ENCODE results near the gene GOLGA6A.
"Not testable (repeated sequence)": the region's sequence is repeated elsewhere in the genome, so short reads cannot be mapped to it uniquely, and the experiment has no call there.

Gene GOLGA6A

GRCh38 chr15:74108111-74108510 lies 25.8 kb upstream of the GOLGA6A start:
- H3K36me3 ChIP-seq (ENCODE audit: control insufficient read depth, insufficient read depth, low read length), result no peaks in the 10 kb centered on the region
- no peak overlapping the region for H3K27ac ChIP-seq (ENCODE audit: insufficient read depth, low read length, poor library complexity, severe bottlenecking)
- no peaks in the 10 kb centered on the region for H3K9me3 ChIP-seq (ENCODE audit: control insufficient read depth, low read length)
- no peaks in the 10 kb centered on the region for H3K27me3 ChIP-seq (replicated peaks; ENCODE audit: control insufficient read depth, insufficient read depth, low read length, poor library complexity, severe bottlenecking)
- no peak overlapping the region for H3K4me3 ChIP-seq (ENCODE audit: insufficient read depth, low read depth, low read length, poor library complexity, severe bottlenecking)
- DNase-seq, result no peak
- no peaks in the 10 kb centered on the region for H3K4me1 ChIP-seq (ENCODE audit: control insufficient read depth, insufficient read depth, low read length, poor library complexity, severe bottlenecking)

DNA sequence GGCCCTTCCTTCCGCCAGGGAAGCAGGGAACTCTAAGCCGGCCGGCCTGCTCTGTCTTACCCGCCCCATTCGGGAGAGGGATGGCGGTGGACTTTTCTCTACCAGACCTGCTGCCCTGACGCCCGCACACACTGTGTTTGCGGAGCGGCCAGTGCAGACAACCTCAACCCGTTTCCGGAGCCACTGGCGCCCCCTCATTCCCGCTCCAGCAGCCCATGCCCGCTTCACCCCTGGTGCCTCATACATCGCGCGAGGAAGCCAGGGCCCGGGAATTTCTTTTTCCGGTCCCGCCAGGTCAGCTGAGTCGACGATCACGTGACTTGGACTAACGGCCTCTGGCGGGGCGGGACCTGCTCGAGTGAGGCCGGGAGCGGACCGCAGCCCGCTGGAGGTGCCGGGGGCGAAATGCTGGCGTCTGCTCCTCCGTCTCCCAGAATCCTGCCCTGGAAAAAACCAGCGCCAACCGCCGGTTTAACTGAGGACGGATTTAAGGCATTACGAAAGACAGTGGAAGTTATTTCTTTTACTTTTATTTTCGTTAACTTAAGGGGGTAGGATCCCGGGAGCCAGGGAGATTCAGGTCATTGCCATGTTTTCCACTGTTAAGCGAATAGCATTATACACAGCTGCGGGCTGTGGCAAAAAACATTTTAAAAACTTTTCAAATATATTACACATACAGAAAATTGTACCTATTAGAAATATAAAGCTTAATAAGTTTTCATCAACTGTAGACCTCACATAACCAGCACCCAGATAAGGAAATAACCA lies 17.8 kb upstream of the GOLGA6A start:
- not testable (repeated sequence) for H3K36me3 ChIP-seq (ENCODE audit: control insufficient read depth, insufficient read depth, low read length)

DNA sequence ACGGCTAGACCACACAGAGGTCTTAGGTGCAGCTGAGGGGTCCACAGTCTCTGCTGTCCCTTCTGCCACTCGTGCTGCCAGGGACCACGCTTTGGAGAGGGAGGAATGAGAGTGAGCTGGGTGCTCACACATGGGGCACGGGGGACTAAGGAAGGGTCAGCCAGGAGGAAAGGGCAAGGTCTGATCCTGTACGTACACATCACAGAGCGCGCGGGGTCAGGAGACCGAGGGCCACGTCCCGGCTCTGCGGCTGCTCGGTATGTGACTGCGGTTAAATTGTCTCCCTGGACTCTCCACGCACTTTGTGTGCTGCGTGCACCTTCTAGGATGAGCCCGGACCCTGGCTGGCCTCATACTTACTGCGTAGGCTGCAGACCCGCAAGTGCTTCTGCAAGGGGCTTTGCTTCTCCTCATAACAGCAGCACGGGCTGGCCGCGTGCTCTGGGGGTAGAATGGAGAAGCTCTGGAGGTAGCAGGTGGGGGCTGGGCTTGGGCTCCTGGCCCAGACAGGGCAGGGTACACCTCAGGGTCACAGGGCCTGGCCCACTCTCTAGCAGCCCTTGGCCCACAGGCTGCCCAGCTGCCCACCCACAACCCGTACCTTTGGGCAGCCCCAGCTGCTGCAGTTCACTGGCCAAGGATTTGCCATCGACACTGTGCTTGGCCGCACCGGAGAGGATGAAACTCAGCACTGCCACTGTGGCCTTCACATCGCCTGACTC lies 14.6 kb upstream of the GOLGA6A start:
- not testable (repeated sequence) for H3K4me3 ChIP-seq (ENCODE audit: insufficient read depth, low read depth, low read length, poor library complexity, severe bottlenecking); H3K4me1 ChIP-seq (ENCODE audit: control insufficient read depth, insufficient read depth, low read length, poor library complexity, severe bottlenecking); DNase-seq; H3K27me3 ChIP-seq (replicated peaks; ENCODE audit: control insufficient read depth, insufficient read depth, low read length, poor library complexity, severe bottlenecking); H3K9me3 ChIP-seq (ENCODE audit: control insufficient read depth, low read length); H3K36me3 ChIP-seq (ENCODE audit: control insufficient read depth, insufficient read depth, low read length); H3K27ac ChIP-seq (ENCODE audit: insufficient read depth, low read length, poor library complexity, severe bottlenecking)

More for the DNA sequence above, 17.8 kb upstream of the GOLGA6A start:
- not testable (repeated sequence) for H3K27me3 ChIP-seq (replicated peaks; ENCODE audit: control insufficient read depth, insufficient read depth, low read length, poor library complexity, severe bottlenecking); H3K9me3 ChIP-seq (ENCODE audit: control insufficient read depth, low read length); H3K4me1 ChIP-seq (ENCODE audit: control insufficient read depth, insufficient read depth, low read length, poor library complexity, severe bottlenecking); H3K27ac ChIP-seq (ENCODE audit: insufficient read depth, low read length, poor library complexity, severe bottlenecking)
- DNase-seq, result peak; percentile 40 to 54 (median 48)
- peak overlapping the region; percentile 46 for H3K4me3 ChIP-seq (ENCODE audit: insufficient read depth, low read depth, low read length, poor library complexity, severe bottlenecking)

- H3K27ac ChIP-seq (ENCODE audit: insufficient read depth, low read length, poor library complexity, severe bottlenecking); H3K4me3 ChIP-seq (ENCODE audit: insufficient read depth, low read depth, low read length, poor library complexity, severe bottlenecking); H3K9me3 ChIP-seq (ENCODE audit: control insufficient read depth, low read length); H3K4me1 ChIP-seq (ENCODE audit: control insufficient read depth, insufficient read depth, low read length, poor library complexity, severe bottlenecking); H3K36me3 ChIP-seq (ENCODE audit: control insufficient read depth, insufficient read depth, low read length); DNase-seq; H3K27me3 ChIP-seq (replicated peaks; ENCODE audit: control insufficient read depth, insufficient read depth, low read length, poor library complexity, severe bottlenecking): not testable (repeated sequence)
Measured at GRCh38 chr15:74095610-74096009, 13.3 kb upstream of the GOLGA6A start.

GRCh38 chr15:74094567-74094966 lies 12.2 kb upstream of the GOLGA6A start:
- not testable (repeated sequence) for DNase-seq

DNA sequence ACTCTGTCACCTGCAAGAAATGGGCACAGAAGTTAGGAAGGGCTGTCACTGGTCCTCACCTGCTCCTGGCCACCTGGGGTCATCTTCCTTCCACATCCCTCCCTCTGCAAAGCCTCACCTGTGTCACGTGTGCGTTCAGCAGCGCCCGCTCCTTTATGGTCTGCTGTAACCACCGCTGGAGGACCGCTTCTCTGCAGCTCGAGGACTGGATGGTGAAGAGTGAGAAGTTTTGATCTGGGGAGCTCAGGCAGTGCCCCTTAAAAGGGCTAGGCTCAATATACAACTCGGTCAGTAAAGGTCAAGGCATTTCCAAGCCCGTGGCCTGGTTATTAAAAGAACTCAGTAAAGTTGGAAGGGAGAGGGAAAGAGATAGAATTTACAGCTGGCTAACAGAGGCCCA lies 6.6 kb downstream of the GOLGA6A start:
- DNase-seq; H3K4me3 ChIP-seq (ENCODE audit: insufficient read depth, low read depth, low read length, poor library complexity, severe bottlenecking): not testable (repeated sequence)

More at GRCh38 chr15:74094567-74094966, 12.2 kb upstream of the GOLGA6A start:
- not testable (repeated sequence) for H3K36me3 ChIP-seq (ENCODE audit: control insufficient read depth, insufficient read depth, low read length); H3K27me3 ChIP-seq (replicated peaks; ENCODE audit: control insufficient read depth, insufficient read depth, low read length, poor library complexity, severe bottlenecking); H3K4me1 ChIP-seq (ENCODE audit: control insufficient read depth, insufficient read depth, low read length, poor library complexity, severe bottlenecking); H3K4me3 ChIP-seq (ENCODE audit: insufficient read depth, low read depth, low read length, poor library complexity, severe bottlenecking); H3K27ac ChIP-seq (ENCODE audit: insufficient read depth, low read length, poor library complexity, severe bottlenecking); H3K9me3 ChIP-seq (ENCODE audit: control insufficient read depth, low read length)

DNA sequence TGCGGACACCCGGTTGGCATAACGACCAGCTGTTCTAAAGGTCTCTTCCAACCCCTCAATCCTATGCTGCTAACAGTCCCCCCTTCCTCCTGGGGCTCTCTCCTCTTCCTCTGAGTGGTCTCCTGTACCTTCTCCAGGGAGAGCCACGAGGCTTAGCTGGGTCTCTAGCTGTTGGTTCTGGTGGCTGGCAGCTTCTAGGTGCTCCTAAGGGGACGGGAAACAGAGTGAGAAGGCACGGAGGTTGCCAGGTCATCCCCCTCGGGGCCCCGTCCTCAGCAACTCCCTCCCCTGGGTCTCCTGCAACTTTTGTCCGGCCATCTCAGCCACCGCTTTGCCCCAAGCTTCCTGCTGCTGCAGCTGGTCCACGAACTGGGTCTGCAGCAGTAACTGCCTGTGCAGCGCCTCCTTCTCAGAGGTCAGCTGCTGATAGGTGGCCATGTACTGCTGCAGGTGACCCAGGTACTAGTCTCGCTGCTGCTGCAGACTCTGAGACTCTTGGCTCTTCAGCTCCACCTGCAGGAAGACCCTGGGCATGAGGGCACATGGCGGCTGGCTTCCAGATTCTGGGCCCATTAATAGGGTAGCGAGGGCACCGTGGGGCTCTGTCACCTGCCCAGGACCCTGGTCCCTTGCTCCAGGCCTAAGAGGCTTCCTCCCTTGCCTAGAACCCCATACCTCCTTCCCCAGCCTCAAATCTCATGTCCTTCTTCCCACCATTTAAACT lies 9.6 kb downstream of the GOLGA6A start:
- not testable (repeated sequence) for H3K36me3 ChIP-seq (ENCODE audit: control insufficient read depth, insufficient read depth, low read length); DNase-seq

More for the DNA sequence above, 6.6 kb downstream of the GOLGA6A start:
- H3K27me3 ChIP-seq (replicated peaks; ENCODE audit: control insufficient read depth, insufficient read depth, low read length, poor library complexity, severe bottlenecking); H3K4me1 ChIP-seq (ENCODE audit: control insufficient read depth, insufficient read depth, low read length, poor library complexity, severe bottlenecking); H3K9me3 ChIP-seq (ENCODE audit: control insufficient read depth, low read length); H3K27ac ChIP-seq (ENCODE audit: insufficient read depth, low read length, poor library complexity, severe bottlenecking); H3K36me3 ChIP-seq (ENCODE audit: control insufficient read depth, insufficient read depth, low read length): not testable (repeated sequence)

GRCh38 chr15:74072132-74072531 lies 10.2 kb downstream of the GOLGA6A start:
- DNase-seq; H3K4me3 ChIP-seq (ENCODE audit: insufficient read depth, low read depth, low read length, poor library complexity, severe bottlenecking); H3K4me1 ChIP-seq (ENCODE audit: control insufficient read depth, insufficient read depth, low read length, poor library complexity, severe bottlenecking); H3K27me3 ChIP-seq (replicated peaks; ENCODE audit: control insufficient read depth, insufficient read depth, low read length, poor library complexity, severe bottlenecking); H3K36me3 ChIP-seq (ENCODE audit: control insufficient read depth, insufficient read depth, low read length); H3K27ac ChIP-seq (ENCODE audit: insufficient read depth, low read length, poor library complexity, severe bottlenecking); H3K9me3 ChIP-seq (ENCODE audit: control insufficient read depth, low read length): not testable (repeated sequence)

More for the DNA sequence above, 9.6 kb downstream of the GOLGA6A start:
- H3K27ac ChIP-seq (ENCODE audit: insufficient read depth, low read length, poor library complexity, severe bottlenecking); H3K27me3 ChIP-seq (replicated peaks; ENCODE audit: control insufficient read depth, insufficient read depth, low read length, poor library complexity, severe bottlenecking); H3K9me3 ChIP-seq (ENCODE audit: control insufficient read depth, low read length); H3K4me3 ChIP-seq (ENCODE audit: insufficient read depth, low read depth, low read length, poor library complexity, severe bottlenecking); H3K4me1 ChIP-seq (ENCODE audit: control insufficient read depth, insufficient read depth, low read length, poor library complexity, severe bottlenecking): not testable (repeated sequence)

DNA sequence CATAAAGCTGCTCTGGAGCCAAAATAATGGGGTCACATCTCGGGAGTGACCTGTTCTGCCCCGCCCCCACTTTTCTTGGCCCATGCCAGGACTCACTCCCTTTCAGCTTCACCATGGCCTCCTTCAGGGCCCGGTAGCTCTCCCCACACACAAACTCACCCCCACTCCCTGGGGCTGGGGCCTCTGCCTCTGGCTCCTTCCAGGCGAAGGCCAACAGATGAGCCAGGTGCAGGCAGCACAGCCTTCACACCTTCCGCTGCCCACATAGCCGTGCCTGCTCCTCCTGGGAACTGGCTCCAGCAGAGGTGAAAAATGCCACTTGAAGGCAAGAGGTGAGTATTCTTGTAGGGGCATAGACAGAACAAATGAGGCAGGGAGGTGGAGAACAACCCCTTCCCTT lies 10.7 kb downstream of the GOLGA6A start:
- H3K36me3 ChIP-seq (ENCODE audit: control insufficient read depth, insufficient read depth, low read length); H3K4me3 ChIP-seq (ENCODE audit: insufficient read depth, low read depth, low read length, poor library complexity, severe bottlenecking); DNase-seq; H3K27me3 ChIP-seq (replicated peaks; ENCODE audit: control insufficient read depth, insufficient read depth, low read length, poor library complexity, severe bottlenecking); H3K4me1 ChIP-seq (ENCODE audit: control insufficient read depth, insufficient read depth, low read length, poor library complexity, severe bottlenecking); H3K27ac ChIP-seq (ENCODE audit: insufficient read depth, low read length, poor library complexity, severe bottlenecking); H3K9me3 ChIP-seq (ENCODE audit: control insufficient read depth, low read length): not testable (repeated sequence)
